GM18909 (cell line): Measurements from ENCODE around the gene SYT17.

Source experiments
- ATAC-seq: cut with Tn5 transposase; IDR thresholded peaks from one replicate; pipeline ENCODE4 v1.9.1; 2021; ENCODE audit warnings: mild to moderate bottlenecking; ENCODE audit not compliant: unreplicated experiment, poor library complexity

The SYT17 gene

DNA sequence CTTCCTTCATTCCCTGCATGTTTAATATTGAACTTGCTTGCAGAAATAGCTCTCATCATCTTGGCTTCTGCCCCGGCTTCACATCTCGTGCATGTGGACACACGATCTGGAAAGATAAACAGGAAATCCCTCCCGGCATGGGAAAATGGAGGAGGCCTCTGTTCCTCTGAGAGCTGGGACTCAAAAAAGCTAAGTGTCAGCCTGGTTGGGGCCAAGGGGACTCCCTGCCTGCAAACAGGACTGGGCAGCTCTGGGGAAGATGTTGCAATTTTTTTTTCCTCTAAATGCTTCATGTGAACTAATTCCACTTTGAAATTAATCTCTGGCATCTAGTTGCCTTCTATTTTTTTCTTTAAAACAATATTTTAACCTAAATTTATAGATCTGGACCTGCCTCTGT is 29.4 kb upstream of the SYT17 start:
- ATAC-seq, result no peak

DNA sequence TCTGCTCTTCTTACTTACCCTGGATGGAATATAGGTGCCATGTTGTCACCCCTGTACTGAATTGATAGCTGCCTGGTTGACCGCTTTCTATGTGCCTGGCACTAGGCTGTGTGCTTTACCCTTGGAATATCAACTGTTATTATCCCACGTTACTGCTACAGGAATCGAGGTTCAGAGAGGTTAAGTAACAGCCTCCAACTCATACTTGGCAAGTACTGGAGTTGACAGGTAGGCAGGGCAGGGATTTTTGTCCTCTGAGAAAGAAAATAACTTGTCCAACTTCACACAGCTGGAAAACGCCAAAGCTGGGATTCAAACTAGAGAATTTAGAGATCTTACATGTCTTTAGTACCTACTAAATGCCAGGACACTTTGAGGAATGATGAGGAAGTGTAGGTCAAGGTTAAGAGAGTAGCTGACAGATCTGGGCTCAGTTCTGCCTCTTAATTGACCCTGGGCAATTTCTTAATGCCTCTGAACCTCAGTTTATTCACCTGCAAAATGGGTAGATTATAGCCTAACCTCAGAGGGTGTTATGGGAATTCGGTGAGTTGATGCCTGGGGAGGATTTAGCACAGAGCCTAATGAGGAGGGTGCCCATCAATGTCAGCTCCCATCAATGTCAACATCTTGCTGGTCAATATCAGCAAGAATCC is 28.5 kb upstream of the SYT17 start:
- no peak for ATAC-seq

DNA sequence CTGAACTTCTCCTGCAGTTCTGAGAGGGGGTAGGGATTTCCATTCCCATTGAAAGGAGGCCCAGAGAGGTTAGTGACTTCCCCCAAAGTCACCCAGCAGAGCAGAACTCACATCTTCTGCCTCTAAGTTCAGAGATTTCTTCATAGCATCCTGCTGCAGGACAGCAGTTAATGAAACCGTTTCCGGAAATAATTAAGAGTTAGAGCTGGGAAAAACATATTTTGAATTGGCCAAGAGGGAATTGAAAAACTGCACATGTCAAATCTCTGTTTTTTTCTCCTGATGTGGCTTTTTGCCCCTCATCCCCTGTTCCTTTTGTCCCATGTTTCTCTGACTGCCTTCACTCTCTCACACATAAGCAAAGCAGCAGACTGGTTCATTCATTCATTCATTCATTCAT is 27.6 kb upstream of the SYT17 start:
- ATAC-seq, result no peak

DNA sequence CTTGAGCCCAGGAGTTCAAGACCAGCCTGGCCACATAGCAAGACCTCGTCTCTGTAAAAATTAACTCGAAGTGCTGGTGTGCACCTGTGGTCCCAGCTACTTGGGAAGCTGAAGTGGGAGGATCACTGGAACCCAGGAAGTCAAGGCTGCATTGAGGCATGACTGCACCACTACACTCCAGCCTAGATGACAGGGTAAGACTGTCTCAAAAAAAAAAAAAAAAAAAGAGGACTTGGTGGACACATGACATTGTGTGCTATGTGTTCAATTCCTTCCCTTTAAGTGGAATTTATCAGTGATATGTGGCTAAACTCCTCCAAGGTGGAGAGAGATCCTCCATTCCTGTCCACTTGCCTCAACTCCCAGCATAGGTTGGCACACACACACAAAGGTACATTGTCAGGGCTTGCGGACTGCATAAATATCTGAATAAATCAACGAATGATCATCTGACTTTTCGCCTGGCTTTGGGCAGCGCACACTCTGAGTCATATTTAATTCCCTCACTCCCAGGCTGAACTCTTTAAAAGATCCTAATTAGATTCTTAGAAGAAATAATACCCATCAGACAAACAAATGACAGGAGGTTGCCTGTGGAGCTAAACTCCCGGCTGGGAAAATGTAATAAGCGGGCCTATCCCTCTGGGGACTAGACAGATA is 25.0 kb upstream of the SYT17 start:
- ATAC-seq, result no peak

DNA sequence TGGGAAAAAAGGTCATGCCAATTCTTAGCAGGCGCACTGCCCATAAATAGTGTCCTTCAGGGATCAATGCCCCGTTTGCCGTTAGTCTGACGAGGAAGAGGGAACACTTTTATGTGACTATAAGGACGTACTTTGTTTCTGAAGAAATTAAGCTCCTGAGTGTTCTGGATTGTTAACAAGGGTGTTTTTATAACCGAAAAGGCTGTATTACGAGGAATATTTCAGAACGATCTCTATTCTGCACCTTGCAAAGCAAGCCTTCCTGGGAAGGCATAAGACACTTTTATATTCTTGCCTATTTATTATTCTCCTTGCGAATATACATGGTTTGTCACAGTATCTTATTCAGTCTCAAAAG is 24.5 kb upstream of the SYT17 start:
- ATAC-seq, result no peak

DNA sequence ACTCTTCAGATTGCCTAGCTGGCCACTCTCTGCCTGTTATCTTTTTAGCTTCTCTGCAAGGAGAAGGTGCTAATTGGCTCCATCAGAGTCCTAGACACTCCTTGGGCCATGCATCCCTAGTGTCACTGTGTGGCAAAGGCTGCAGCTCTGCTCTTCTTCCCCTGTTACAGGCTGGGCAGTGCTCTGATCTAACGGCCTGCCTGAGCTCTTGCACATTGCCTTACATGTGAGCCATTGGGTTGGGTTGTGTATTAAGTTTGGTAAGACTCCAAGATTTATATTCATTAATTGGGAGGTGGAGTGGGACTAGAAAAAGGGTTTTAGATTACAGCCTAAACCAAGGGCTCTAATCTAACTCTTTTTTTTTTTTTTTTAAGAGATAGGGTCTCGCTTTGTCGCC is 23.0 kb upstream of the SYT17 start:
- no peak for ATAC-seq

DNA sequence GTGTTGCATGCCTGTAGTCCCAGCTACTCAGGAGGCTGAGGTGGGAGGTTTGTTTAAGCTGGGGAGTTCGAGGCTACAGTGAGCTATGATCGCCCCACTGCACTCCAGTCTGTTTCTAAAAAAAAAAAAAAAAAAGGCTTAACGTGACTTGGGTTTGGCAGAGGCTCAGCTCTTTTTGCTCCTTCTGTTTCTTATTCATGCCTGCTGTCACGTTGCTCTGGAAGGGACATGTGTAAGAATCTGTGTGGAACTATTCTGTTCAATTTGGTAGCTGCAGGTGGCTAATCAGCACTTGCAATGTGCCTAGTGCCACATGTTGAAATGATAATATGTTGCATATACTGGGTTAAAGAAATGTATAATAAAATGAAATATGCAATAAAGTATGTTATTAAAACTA is 20.9 kb upstream of the SYT17 start:
- ATAC-seq, result no peak

DNA sequence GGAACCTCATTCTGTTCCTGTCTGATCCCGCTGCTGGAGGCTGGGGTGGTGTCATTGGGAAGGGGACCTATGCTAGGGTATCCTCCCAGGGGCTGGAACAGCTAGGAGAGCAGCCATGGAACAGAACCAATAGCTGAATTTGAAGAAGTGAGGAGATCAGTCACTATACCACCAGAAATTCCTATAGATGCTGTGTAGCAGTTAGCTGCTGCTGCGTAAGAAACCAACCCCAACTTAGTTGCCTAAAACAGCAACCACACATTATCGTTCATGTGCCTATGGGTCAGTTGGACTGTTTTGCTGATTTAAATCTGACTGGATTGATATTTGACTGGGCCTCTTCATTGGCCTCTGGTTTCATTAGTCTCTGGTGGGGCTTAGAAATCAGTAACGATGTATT is 20.4 kb upstream of the SYT17 start:
- no peak for ATAC-seq

DNA sequence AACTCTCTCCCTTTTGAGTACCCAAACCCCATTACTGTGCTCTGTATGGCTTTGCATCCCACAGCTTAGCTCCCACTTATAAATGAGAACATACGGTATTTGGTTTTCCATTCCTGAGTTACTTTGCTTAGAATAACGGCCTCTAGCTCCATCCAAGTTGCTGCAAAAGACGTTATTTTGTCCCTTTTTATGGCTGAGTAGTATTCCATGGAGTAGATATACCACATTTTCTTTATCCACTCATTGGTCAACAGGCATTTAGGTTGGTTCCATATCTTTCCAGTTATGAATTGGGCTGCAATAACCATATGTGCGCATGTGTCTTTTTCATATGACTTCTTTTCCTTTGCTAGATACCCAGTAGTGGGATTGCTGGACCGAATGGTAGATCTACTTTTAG is 19.9 kb upstream of the SYT17 start:
- no peak for ATAC-seq

DNA sequence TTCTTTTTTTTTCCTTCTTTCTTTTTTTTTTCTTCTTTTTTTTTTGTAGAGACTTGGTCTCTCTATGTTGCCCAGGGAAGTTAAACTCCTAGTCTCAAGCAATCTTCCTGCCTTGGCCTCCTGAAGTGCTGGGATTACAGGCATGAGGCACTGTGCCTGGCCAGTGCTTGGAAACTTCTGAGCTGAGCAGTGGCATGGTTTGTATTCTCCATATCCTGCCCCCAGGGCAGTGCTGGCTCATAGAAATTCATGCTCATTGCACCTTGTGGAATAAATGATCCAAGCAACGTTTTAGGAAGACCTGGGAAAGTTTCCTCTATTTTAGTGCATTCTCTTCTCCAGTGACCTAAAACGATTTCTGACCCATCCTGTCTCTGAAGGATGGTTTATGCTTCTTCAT is 16.7 kb upstream of the SYT17 start:
- no peak for ATAC-seq

DNA sequence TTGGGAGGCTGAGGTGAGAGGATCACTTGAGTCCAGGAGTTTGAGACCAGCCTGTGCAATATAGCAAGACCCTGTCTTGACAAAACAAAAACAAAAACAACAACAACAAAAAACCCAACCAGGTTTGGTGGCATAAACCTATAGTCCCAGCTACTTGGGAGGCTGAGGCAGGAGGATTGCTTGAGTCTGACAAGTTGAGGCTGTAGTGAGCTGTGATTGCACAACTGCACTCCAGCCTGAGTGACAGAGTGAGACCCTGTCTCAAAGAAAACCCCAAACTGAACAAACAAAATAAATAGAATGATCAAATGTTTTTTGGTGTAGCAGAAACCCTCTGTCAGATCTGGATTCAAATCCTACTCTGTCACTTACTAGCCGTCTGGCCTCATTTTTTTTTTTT is 16.0 kb upstream of the SYT17 start:
- ATAC-seq, result no peak

DNA sequence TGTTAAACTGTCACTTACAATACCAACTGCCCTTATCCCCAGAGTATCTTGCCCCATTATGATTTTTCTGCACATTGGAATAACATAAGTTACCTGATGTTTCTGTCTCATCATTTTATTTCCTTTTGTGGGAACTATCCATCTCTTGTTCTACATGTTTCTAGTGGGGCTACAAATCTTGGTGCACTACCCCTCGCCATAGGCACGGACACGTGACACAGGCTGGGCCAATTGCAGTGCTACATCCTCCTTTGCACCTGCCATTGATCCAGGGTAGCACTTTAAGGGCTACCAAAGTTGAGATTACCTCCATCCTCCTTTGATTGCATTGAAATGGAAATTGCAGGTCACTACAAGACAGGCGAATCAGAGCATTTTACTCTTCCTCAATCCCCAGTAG is 14.2 kb upstream of the SYT17 start:
- no peak for ATAC-seq

DNA sequence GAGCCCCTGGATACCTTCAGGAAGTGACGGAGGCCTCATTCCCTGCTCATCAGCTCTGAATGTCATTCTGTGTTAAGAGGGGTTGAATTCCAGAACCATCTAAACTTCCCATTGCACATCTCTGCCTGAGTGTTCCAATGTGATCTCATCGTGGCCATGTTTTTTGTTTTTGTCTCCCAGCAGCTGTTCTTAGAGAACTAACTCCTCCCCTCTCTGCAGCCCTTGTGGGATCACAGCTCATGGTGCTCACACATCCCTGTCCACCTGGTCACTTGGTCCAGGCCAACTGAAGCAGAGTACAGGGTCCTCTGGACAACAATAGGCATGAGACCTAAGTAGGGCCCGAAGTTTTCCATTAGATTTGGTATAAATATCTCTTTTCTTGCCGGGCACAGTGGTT is 6.0 kb upstream of the SYT17 start:
- no peak for ATAC-seq

DNA sequence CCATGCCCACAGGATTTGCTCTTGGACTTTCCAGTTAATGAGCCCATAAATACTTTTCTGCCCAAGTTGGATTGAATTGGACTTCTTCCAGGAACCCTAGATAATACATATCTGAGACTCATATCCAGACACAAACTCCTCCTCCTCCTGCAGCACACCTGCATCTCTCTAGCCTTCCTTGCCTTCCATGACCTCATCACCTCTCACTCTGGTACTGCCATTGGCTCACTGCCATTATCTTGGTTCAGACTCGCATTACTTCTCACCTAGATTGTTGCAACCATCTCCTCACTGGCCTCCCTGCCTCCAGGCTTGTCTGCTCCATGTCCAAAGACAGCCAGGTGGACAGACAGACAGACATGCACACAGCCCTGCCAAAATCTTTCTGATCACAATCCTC is 4.8 kb upstream of the SYT17 start:
- no peak for ATAC-seq

DNA sequence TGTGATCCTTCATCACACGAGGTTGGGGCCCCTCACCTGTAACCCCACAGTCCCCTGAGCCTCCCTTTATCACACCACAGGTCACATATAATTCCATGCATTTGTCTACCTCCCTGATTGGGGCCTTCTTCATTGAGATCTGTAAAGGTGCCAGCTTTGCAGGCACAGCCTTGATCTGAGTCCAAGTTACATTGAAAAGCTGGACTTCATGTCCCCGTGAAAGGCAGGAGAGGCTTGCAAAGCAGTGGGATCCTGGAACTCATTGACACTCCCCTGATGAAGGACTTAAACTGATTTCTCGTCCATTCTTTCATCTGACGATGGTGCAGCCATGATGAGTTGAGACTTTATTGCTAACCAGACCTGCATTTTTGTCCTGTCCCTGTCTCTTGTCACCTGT is 3.8 kb upstream of the SYT17 start:
- ATAC-seq, result no peak

DNA sequence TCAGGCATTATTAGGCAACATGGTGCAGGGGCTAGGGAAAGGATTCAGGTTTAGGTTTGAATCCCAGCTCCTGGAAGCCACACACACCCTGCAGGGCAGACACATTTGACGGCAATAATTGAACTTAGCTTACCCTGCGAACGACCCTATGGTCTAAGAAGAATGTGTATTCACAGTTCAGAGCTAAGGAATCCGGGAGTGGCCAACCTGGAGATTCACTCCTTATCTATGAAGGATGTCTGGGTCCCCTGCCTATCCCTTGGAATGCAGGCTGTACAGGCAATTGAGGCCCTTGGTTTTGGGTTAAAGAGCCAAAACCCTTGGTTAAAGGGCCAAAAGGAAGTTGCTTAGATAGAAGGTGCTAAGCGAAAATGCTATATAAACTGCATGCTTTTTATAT is 2.9 kb upstream of the SYT17 start:
- ATAC-seq, result no peak

DNA sequence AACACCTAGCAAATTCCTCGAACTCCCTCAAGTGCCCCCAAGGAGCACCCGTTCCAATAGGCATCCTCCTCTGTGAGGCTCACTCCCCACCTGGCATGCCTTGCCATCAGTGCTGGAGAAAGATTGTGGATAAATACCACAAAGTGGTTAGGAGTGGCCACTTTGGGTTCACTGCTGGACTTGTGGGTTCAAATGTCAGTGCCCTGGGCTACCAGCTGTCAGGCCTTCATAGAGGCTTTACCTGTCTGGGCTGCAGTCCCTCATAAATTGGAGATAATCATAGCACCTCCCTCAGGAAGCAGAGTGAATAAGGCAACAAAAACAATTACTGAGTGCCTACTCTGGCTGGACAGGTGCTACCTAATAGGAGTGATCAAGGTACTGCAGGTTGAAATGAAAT is 1.5 kb upstream of the SYT17 start:
- ATAC-seq, result no peak

DNA sequence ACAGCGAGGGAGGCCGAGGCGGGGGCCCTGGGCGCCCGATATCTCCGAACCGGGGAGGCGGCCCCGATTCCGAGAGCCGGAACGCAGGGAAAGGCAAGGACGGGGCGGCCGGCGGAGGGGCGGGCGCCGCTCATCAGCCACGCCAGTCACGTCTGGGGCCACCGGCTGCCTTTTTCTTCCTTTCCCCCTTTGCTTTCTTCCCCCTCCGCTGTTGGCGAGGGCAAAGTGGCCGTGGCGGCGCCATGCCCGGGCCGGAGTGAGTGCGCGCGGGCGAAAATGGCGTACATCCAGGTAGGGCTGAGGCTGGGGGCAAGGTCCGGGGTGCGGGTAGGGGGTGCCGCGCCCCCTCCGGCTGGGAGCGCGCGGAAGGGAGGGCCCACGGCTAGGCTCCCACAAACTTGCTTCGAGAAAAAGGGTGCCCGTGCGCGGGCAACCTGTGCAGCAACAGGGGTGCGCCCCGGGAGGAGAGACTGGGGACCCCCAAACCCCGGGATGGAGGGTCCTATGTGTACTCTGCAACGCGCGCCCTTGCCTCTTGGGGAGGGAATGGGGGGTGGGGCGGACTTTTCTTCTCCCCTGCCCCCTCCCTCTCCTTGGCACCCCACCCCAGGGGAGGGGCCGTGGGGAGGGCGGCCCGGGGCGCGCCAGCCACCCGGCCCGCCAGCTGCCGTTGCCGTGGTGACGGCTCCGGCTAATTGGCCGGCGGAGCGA is 486 bp downstream of the SYT17 start:
- ATAC-seq, result no peak

DNA sequence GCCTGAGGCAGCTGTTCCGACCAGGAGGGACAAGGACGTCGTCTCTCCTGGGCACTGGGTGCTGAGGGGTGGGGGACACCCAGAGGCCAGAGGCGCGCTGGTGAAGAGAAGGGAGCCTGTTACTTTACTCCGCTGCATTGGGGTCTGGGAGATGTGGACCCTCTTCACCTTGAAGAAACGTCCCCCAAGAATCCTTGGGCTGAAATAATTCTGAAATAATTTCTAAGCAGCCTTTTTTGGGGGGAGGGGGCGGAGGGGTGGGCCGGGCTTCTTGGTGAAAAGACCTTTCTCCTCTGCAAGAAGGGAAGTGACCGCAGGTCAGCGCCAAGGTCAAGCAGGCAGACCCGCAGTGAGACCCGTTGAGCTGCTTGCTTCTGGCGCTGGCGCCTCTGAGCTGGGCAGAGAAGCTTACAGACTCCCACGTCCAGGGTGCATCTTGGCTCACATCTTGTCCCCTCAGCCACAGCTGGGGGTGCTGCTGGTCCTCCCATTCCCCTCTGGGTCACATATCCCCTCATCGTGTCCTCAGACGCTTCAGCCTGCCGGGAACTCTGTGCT is 1.1 kb downstream of the SYT17 start:
- ATAC-seq, result no peak

DNA sequence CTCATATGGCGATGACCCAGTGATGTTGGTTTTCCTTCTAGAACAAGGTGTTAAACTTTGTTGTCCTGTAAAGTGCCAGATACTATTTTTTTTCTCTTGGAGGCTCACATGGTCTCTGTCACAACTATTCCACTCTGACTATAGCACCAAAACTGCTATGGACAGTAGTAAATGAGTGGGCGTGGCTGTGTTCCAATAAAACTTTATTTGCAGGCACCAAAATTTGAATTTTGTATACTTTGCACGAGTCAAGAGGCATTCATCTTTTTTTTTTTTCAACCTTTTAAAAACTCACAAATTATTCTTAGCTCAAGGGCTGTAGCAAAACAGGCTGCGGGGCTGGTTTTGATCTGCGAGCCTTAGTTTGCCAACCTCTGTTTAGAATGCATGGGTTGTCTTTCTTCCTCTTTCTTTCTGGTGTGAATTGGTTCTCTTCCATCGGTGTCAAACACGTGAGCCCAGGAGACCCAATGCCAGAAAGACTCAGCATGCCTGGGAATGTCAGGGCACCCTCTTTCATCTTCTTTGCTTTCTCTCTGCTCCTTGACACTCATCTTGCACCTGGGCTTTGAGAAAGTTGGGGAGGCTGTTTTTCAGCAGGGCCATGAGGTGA is 2.1 kb downstream of the SYT17 start:
- no peak for ATAC-seq

DNA sequence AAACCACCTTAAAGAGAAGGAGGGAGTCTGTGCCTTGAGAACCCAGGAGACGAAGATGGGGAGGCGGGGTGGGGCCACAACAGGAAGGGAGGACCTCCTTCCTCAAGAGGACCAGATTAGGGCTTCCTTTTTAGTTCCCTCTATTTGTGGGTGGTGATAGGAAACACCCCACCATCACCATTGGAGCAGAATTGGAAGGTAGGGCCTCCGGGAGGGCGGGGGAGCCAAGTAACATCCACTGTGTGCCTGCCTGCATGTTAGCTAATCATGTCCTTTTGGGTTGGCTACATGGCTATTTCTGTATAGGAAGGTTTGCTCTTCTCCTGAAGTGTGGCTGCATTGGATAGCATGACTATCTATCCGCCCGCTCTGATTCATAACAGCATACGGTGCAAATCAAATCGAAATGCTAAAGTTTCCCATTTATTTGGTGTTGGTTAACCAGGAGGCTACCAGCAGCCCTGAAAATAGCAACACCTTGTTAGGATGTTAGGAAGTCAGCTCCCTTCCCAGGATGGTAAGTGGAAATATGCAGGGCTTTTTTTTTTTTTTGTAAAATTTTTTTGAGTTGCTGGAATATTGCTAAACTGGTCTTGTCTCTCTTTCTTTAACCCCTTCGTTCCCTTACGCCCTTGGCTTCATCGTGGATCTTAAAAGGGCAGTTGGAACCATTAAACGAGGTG is 4.2 kb downstream of the SYT17 start:
- no peak for ATAC-seq
